ENCODE measurements around the gene ODAD2. TPM values are rescaled to one million over a fixed set of nuclear protein-coding genes. Genes with fewer than 3 reads are reported as not detected.

The ODAD2 gene
- total RNA-seq, 4 donors from 2014 or later, result not detected

- TF ChIP-seq CTCF (IDR thresholded peaks at IDR 0.05; ENCODE audit: low read depth), result no peak
Observed at GRCh38 chr10:27911011-27911410, 87.9 kb downstream of the ODAD2 start.

- TF ChIP-seq CTCF (IDR thresholded peaks at IDR 0.05; ENCODE audit: low read depth), result no peak
Observed at GRCh38 chr10:27908231-27908630, 90.6 kb downstream of the ODAD2 start.

GRCh38 chr10:27899058-27899457 lies 99.8 kb downstream of the ODAD2 start:
- TF ChIP-seq CTCF (IDR thresholded peaks at IDR 0.05; ENCODE audit: low read depth), result no peak

- no peak for TF ChIP-seq CTCF (IDR thresholded peaks at IDR 0.05; ENCODE audit: low read depth)
Observed at GRCh38 chr10:27893358-27893954, 105.4 kb downstream of the ODAD2 start.

- no peak for TF ChIP-seq CTCF (IDR thresholded peaks at IDR 0.05; ENCODE audit: low read depth)
Observed at GRCh38 chr10:27890971-27891370, 107.9 kb downstream of the ODAD2 start.

- TF ChIP-seq CTCF (IDR thresholded peaks at IDR 0.05; ENCODE audit: low read depth), result no peak
Observed at GRCh38 chr10:27889518-27889917, 109.4 kb downstream of the ODAD2 start.

- TF ChIP-seq CTCF (IDR thresholded peaks at IDR 0.05; ENCODE audit: low read depth), result no peak
Observed at GRCh38 chr10:27884185-27884641, 114.7 kb downstream of the ODAD2 start.
